Adrenal gland (tissue), 12 donors: ENCODE data around the gene IQCN. TPM values are rescaled to one million over a fixed set of nuclear protein-coding genes. Genes with fewer than 3 reads are reported as not detected.

ENCODE experiments used
- DNase-seq, 7 donors: peaks; one replicate each; pipeline ENCODE4 v3.0.0-alpha.2; 2019 to 2020
- H3K27ac ChIP-seq, 5 donors: fragments of 200-600 bp; sonication (generic) in 4 of 5; 1 replicate in 3 of 5; 2 replicates in 2 of 5; pipeline versions ENCODE4 v1.5.1 to v1.8.0; 2016 to 2020; ENCODE audit warnings: mild to moderate bottlenecking in 1 of 5
- H3K27me3 ChIP-seq: fragments of 200-600 bp; 2 replicates; pipeline ENCODE4 v1.8.0; 2021
- H3K36me3 ChIP-seq, 2 donors: fragments of 200-600 bp; replicated peaks in 1 of 2; 1 replicate in 1 of 2; 2 replicates in 1 of 2; pipeline versions ENCODE4 v1.5.1 to v1.8.0; 2018 to 2022
- H3K4me1 ChIP-seq, 2 donors: fragments of 200-600 bp; replicated peaks in 1 of 2; 1 replicate in 1 of 2; 2 replicates in 1 of 2; pipeline versions ENCODE4 v1.5.1 to v1.8.0; 2018 to 2021
- H3K4me3 ChIP-seq, 4 donors: fragments of 200-600 bp; sonication (generic) in 3 of 4; one replicate each; pipeline ENCODE4 v1.5.1; 2016 to 2018
- H3K9me3 ChIP-seq, 3 donors: fragments of 200-600 bp; sonication (generic) in 1 of 3; replicated peaks in 1 of 3; 1 replicate in 2 of 3; 2 replicates in 1 of 3; pipeline versions ENCODE4 v1.5.1 to v1.8.0; 2016 to 2021
- POLR2A ChIP-seq, 2 donors: fragments of 450-650 bp; IDR thresholded peaks; one replicate each; pipeline ENCODE4 v1.6.1; 2017; ENCODE audit warnings: antibody characterized with exemption in 2 of 2, mild to moderate bottlenecking in 2 of 2, moderate library complexity in 1 of 2
- WGBS, 4 donors: extraction: QIAGEN DNeasy Blood & Tissue Kit in 2 of 4; methylation state at CpG; one replicate each; pipeline versions ENCODE4 v1.1.5 to v1.1.7; 2013 to 2017; 5-methylcytosine and 5-hydroxymethylcytosine counted together
- intact Hi-C, 2 donors: fragments of 100-400 bp; cut with DNase I; formaldehyde crosslinking; loops; one replicate each; pipeline versions ENCODE4 v1.14.1 to v1.15.0; 2022 to 2023
- polyA plus RNA-seq, 3 donors: library from polyadenylated mRNA; stranded (reverse); fragments of 200-250 nt in 2 of 3; fragments of 350-450 nt in 1 of 3; fragmentation: Illumina TruSeq in 1 of 3; extraction: RNeasy Lipid Tissue Mini Kit (QIAGEN cat#74804) in 1 of 3; gene quantifications; one replicate each; pipeline ENCODE4 v1.2.3, GENCODE V29; 2013 to 2014
- total RNA-seq, 9 donors: library from RNA; depleted of rRNA in 4 of 9; stranded (reverse); fragments of >200 nt in 4 of 9; fragments of 120-200 nt in 1 of 9; fragmentation: NEBNext Ultra II Directional in 1 of 9; extraction: Animal tissue kit (Norgen Biotek cat#: 25700) in 1 of 9; gene quantifications; one replicate each; pipeline versions ENCODE4 v1.1.0 to v1.2.4, GENCODE V29; 2013 to 2023
- TF ChIP-seq, protein P1 (sequence below), 6 experiments: fragments of 450-650 bp in 4 of 6; fragments of 200-600 bp in 2 of 6; sonication (generic) in 1 of 6; IDR thresholded peaks; 1 replicate in 5 of 6; 2 replicates in 1 of 6; pipeline versions ENCODE4 v1.5.1 to v1.8.0; 2016 to 2021; ENCODE audit warnings: antibody characterized with exemption in 6 of 6, mild to moderate bottlenecking in 2 of 6, moderate library complexity in 1 of 6
- donor health status: healthy with polysubstance abuse.
- donor health status: Bipolar disorder and iron deficiency.
- donor health status: DM: yes; HTN: yes; CAD: no.
- donor health status: DM: no; HTN: no; CAD: no.
- donor health status: DM: no; HTN: no; CAD: no.
- donor health status: DM: yes; HTN: yes; CAD: no.

The IQCN gene
- total and polyA plus RNA-seq, 12 donors, result 0.30 to 45.2 (median 2.8) TPM

DNA sequence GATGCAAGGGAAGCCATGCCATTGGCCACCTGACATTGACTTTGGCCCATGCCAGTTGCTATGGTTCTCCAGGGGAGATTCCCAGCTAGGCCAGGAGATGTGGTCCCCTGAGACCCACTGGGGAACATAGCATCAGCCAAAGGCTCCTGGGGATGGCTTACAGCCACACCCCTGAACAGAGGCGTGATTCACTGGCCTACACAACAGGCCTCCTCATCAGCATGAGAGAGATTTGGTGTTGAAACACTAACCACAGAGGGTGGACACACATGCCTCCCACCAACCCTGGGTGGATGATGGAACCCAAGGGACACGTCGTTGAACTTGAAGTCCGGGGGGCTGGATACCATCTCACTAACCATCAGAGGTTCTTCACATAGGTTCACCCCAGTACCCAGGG is 14.4 kb downstream of the IQCN start:
- Histone ChIP-seq H3K27me3 (no peaks in the 10 kb centered on the region), H3K9me3 (no peaks in the 10 kb centered on the region), H3K4me1 (peaks cover 6 to 14% of the 10 kb centered on the region in 2 donors), H3K27ac (no peak overlapping the region), H3K36me3 (peaks cover 0 to 4% of the 10 kb centered on the region in 2 donors), H3K4me3 (no peak overlapping the region)
- intact Hi-C loops, result loop anchor here in 1 of 2 donors (5.0 kb wide), 1 partner anchor 43 kb away; no protein-coding TSS in a partner anchor
- WGBS, 4 donors, result 86 to 95% (median 90%) methylated on average over 3 to 4 of the region's 4 CpGs
- DNase-seq, result no peak
- no peak for TF ChIP-seq POLR2A (IDR thresholded peaks at IDR 0.05)
- TF ChIP-seq, protein P1, sequence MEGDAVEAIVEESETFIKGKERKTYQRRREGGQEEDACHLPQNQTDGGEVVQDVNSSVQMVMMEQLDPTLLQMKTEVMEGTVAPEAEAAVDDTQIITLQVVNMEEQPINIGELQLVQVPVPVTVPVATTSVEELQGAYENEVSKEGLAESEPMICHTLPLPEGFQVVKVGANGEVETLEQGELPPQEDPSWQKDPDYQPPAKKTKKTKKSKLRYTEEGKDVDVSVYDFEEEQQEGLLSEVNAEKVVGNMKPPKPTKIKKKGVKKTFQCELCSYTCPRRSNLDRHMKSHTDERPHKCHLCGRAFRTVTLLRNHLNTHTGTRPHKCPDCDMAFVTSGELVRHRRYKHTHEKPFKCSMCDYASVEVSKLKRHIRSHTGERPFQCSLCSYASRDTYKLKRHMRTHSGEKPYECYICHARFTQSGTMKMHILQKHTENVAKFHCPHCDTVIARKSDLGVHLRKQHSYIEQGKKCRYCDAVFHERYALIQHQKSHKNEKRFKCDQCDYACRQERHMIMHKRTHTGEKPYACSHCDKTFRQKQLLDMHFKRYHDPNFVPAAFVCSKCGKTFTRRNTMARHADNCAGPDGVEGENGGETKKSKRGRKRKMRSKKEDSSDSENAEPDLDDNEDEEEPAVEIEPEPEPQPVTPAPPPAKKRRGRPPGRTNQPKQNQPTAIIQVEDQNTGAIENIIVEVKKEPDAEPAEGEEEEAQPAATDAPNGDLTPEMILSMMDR (IDR thresholded peaks at IDR 0.05), result no peak

DNA sequence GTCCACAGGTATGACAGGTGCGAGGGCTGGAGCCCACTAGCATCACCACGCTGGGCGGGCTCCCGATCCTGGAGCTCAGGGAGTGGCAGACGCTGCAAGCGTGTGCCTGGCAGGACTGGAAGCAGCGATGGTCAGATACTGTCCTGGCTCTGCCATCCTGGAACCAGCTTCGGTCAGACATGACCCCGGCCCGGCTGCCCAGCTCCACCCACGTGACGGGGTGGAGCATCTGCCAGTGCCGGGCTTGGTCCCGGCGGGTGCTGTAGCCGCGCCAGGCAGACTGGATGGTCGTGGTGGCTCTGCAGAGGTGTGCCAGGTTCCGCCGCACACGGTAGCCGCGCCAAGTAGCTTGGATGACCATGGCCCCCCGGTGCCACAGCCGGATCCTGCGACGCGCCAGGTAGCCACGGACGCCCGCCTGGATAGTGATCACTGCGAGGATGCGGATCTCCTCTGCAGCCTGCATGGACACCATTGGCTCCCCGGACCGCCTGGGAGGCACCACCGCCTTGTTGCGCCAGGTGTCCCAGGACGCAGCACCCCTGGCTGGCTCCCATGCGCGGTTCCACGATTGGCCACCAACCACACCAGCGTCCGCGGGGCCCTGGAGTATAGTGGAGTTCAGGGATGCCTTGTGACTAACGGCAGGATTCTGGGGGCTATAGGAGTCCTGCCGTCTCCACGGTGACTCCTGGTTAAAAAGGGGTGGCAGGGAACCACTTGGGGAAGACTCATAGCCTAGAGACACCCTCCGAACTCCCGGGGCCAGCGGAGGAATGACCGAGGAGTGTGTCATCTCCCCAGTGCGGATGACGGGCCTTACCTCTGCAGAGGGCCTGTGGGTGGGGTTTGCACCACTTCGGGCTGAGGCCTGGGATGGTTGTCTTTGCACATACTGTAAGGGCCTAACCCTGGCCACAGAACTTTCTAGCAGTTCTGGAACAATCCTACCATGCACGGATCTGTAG is 16.5 kb downstream of the IQCN start:
- intact Hi-C loops, result loop anchor here in 1 of 2 donors (5.0 kb wide), 1 partner anchor 40 kb away; no protein-coding TSS in a partner anchor
- Histone ChIP-seq H3K4me1 (peaks cover 0 to under 1% of the 10 kb centered on the region in 2 donors), H3K9me3 (no peaks in the 10 kb centered on the region), H3K36me3 (no peaks in the 10 kb centered on the region), H3K27ac (no peak overlapping the region), H3K27me3 (no peaks in the 10 kb centered on the region), H3K4me3 (no peak overlapping the region)
- no peak for DNase-seq
- WGBS, 4 donors, result 90 to 94% (median 93%) methylated on average over 18 to 55 of the region's 55 CpGs
- TF ChIP-seq, protein P1 (IDR thresholded peaks at IDR 0.05), result no peak
- TF ChIP-seq POLR2A (IDR thresholded peaks at IDR 0.05), result no peak

DNA sequence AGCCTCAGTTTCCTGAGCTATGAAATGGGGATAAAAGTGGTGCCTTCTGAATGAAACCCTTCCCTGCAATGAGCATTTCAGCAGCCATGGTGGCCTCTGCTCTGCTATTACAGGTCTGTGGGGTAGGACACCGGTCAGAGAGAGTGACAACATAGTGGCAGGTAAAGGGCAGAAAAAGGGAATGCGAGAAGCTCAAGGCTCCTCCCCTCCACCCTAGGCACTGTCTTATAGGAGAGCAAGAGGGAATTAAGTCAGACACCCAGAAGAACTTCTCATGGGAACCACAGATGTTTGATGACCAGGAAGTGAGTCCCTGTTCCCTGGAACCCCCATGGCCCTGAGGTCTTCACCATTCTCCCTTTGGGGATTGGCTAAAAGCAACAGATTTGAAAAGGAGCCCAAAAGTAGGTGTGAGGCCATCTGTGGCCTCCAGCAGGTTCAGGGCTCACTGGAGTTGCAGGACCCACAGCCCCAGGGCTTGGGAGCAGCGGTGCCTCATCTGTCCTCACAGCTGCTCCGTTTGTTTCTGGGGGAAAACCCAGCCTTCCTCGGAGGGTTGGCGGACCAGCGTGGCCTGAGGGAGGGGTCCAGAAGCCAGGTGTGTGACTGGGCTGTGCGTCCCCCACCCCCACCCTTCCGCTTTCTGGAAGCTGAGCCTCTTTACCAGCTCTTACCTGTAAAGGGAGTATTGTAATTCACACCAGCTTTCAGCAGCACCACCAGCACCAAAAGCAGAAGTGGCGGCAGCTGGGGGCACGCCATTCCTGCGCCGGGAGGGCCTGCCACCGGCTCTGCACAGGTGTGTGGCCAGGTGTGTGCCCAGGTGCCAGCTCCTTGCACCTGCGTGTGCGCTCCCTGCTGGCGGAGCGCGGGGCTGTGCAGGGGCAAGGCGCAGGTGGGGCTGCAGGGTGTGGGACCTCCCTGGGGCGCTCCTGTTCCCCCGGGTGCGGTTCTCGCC is 19.4 kb downstream of the IQCN start:
- Histone ChIP-seq H3K4me1 (no peaks in the 10 kb centered on the region), H3K36me3 (no peaks in the 10 kb centered on the region), H3K27me3 (no peaks in the 10 kb centered on the region), H3K9me3 (no peaks in the 10 kb centered on the region), H3K4me3 (no peak overlapping the region), H3K27ac (no peak overlapping the region)
- 17 to 63% (median 30%) methylated on average over 4 to 24 of the region's 24 CpGs for WGBS, 4 donors
- no peak for DNase-seq
- TF ChIP-seq, protein P1 (IDR thresholded peaks at IDR 0.05), result no peak
- intact Hi-C loops, result loop anchor here (5.0 kb wide), 3 partner anchors 38 to 143 kb away; no protein-coding TSS in a partner anchor

DNA sequence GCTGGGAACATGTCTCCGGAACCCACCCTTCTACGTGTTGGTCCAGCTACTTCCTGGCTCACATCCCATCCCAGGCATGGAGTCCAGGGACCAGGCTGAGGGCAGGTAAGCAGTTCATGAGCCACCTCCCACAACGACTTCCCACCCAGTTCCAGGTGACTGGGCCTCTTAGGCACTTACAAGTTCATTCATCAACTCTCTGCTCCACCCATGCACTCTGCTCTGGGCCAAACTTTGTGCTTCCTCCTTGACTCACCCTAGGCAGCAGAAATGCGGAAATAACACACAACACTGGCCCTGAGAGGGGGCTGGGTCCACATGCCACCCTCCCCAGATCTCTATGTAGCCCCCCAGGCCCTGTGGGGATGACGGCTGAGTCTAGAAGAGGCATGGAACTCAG is 20.5 kb downstream of the IQCN start:
- H3K4me1 ChIP-seq, result no peaks in the 10 kb centered on the region
- H3K9me3 ChIP-seq, result no peaks in the 10 kb centered on the region
- DNase-seq, result no peak
- no peak overlapping the region for H3K4me3 ChIP-seq
- 25 to 74% (median 51%) methylated on average over 1 to 5 of the region's 5 CpGs for WGBS, 4 donors
- intact Hi-C loops, result loop anchor here (5.0 kb wide), 2 partner anchors 41 to 141 kb away; no protein-coding TSS in a partner anchor
- H3K27ac ChIP-seq, result no peak overlapping the region
- TF ChIP-seq, protein P1 (IDR thresholded peaks at IDR 0.05), result no peak
- TF ChIP-seq POLR2A (IDR thresholded peaks at IDR 0.05), result no peak
- no peaks in the 10 kb centered on the region for H3K27me3 ChIP-seq
- no peaks in the 10 kb centered on the region for H3K36me3 ChIP-seq
